Stomach (tissue), 9 donors: Measurements from ENCODE around the gene IL4I1. TPM values are rescaled to one million over a fixed set of nuclear protein-coding genes. Genes with fewer than 3 reads are reported as not detected.

Experiments used
- DNase-seq, 2 donors: peaks; one replicate each; pipeline versions ENCODE4 v3.0.0 to v3.0.0-alpha.2; 2013 to 2019
- H3K27ac ChIP-seq, 5 donors: fragments of 200-600 bp in 4 of 5; sonication (generic) in 4 of 5; one replicate each; pipeline ENCODE4 v1.5.1; 2013 to 2019; ENCODE audit warnings: mild to moderate bottlenecking in 1 of 5, moderate library complexity in 1 of 5
- H3K27me3 ChIP-seq, 3 donors: fragments of 200-600 bp; sonication (generic); one replicate each; pipeline ENCODE4 v1.5.1; 2017 to 2019; ENCODE audit warnings: mixed run types in 1 of 3
- H3K36me3 ChIP-seq, 4 donors: fragments of 200-600 bp; sonication (generic); 1 replicate in 3 of 4; 2 replicates in 1 of 4; pipeline ENCODE4 v1.5.1; 2016 to 2019
- H3K4me1 ChIP-seq, 4 donors: fragments of 200-600 bp; sonication (generic); one replicate each; pipeline ENCODE4 v1.5.1; 2016 to 2019
- H3K4me3 ChIP-seq, 4 donors: fragments of 200-600 bp; sonication (generic) in 3 of 4; one replicate each; pipeline ENCODE4 v1.5.1; 2016 to 2019; ENCODE audit warnings: mild to moderate bottlenecking in 1 of 4
- H3K9me3 ChIP-seq, 4 donors: fragments of 200-600 bp; sonication (generic); one replicate each; pipeline ENCODE4 v1.5.1; 2016 to 2019
- CTCF ChIP-seq, 7 experiments: fragments of 450-650 bp in 4 of 7; fragments of 200-600 bp in 3 of 7; sonication (generic) in 3 of 7; IDR thresholded peaks; one replicate each; pipeline ENCODE4 v1.5.1; 2016 to 2019; ENCODE audit warnings: antibody characterized with exemption in 7 of 7, control low read depth in 2 of 7, mild to moderate bottlenecking in 1 of 7
- EP300 ChIP-seq: sonication (generic); formaldehyde crosslinking; IDR thresholded peaks from one replicate; pipeline ENCODE4 v1.6.1; 2017; ENCODE audit warnings: antibody characterized with exemption
- POLR2A ChIP-seq, 4 donors: fragments of 450-650 bp; IDR thresholded peaks; one replicate each; pipeline ENCODE4 v1.6.1; 2016; ENCODE audit warnings: antibody characterized with exemption in 4 of 4, control low read depth in 2 of 4, mild to moderate bottlenecking in 1 of 4, moderate library complexity in 1 of 4
- POLR2AphosphoS5 ChIP-seq, 3 donors: sonication (generic); formaldehyde crosslinking; IDR thresholded peaks; one replicate each; pipeline ENCODE4 v1.6.1; 2016; ENCODE audit warnings: antibody characterized with exemption in 3 of 3
- WGBS, 5 donors: extraction: QIAGEN DNeasy Blood & Tissue Kit in 3 of 5; methylation state at CpG; one replicate each; pipeline versions ENCODE4 v1.1.5 to v1.1.7; 2013 to 2018; 5-methylcytosine and 5-hydroxymethylcytosine counted together
- intact Hi-C: fragments of 100-400 bp; cut with DNase I; formaldehyde crosslinking; loops from one replicate; pipeline ENCODE4 v1.15.1; 2023; ENCODE audit warnings: low total_unique reads
- polyA plus RNA-seq, 3 donors: library from polyadenylated mRNA; stranded (reverse); fragments of 200-250 nt; gene quantifications; one replicate each; pipeline ENCODE4 v1.2.3, GENCODE V29; 2013
- total RNA-seq, 5 donors: library from RNA; depleted of rRNA; stranded (reverse); fragments of >200 nt; gene quantifications; one replicate each; pipeline versions ENCODE4 v1.1.0 to v1.2.3, GENCODE V29; 2014 to 2016
- donor health status: healthy with polysubstance abuse.
- donor health status: Bipolar disorder and iron deficiency.
- donor health status: healthy.

Gene IL4I1
- total and polyA plus RNA-seq, 8 donors: 0.45 to 1.1 (median 0.66) TPM; not detected in 2

DNA sequence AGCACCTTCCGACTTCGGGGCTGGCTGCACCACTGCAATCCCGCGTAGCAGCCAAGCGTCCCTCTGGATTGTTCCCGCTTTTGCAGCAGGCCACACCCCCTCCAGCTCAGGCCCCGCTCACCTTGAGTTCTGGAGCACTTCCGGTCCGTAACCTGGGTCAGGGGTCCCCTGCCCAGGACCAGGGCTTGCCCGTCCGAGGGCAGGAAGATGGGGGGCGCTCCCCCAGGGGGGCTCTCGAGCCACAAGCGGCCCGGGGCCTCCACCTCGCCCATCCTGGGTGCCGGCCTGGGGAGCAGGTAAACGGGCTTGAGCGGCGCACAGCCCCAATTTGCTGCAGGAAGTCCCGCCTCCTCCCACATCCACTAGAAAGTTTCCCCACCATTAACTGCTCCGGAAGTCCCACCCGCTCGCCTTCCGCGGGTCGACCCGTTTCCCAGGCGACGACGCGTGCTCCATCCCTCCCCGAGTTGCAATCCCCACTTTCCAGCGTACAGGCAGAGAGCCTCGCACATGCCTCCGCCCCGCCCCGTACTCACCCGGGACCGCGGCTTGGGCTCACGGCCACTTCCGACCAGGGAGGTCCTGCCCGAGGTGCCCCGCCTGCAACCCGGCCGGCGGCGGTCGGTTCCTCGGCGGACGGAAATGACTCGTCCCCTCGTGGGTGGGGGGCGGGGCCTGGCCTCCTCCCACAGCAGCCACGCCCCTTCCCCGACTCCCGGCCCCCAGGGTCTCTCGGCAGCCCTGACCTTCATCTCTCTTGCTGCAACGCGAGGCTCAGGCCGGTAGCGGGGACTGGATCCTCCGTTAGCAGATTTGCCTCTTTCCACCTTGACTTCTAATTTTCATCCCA, 29.5 kb downstream of the IL4I1 start, which contains the start of gene PNKP:
TSS of gene PNKP (minus strand) at position 644 of the 850 bp plus-strand sequence. CDS start at position 272, 372 bp downstream.
- intact Hi-C loops: no loop called here
- Histone ChIP-seq H3K9me3 (no peaks in the 10 kb centered on the region), H3K27ac (peak within 1 kb of the TSS; percentile 88 to 99 (median 95)), H3K27me3 (no peaks in the 10 kb centered on the region), H3K4me1 (peaks cover 42 to 63% (median 59%) of the 10 kb centered on the region in 4 donors), H3K36me3 (peaks cover 29 to 44% (median 40%) of the 10 kb centered on the region in 4 donors), H3K4me3 (peak within 1 kb of the TSS; percentile 58 to 81 (median 76))
- DNase-seq: peak; percentile 89 to 97
- WGBS, 5 donors: 0 to 1% (median 1%) methylated on average over 38 to 65 of the region's 65 CpGs
- no peak for TF ChIP-seq POLR2A (IDR thresholded peaks at IDR 0.05)
- peak; percentile 3 for TF ChIP-seq EP300
- no peak for TF ChIP-seq CTCF (IDR thresholded peaks at IDR 0.05)
- TF ChIP-seq POLR2AphosphoS5 (IDR thresholded peaks at IDR 0.05): peak; percentile 45 to 89 (median 78)

DNA sequence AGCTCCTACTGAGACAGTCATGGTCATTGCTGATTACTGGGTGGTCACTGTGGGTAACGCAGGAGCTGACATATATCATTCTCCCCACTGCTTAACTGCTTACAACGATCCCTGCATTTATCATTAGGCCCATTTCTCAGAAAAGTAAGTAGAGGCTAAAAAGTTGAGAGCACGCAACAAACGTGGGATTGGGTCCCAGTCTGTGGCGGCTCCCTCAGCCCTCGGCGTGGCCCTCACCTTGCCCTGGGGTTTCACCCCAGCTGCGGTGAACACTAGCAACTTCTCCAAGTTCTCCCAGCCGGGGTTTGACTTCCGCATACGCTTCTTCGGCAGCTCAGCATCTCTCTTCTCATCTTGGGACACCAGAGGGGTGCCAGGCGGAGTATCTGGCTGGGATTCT, 31.8 kb downstream of the IL4I1 start:
- H3K4me3 ChIP-seq: peak overlapping the region in 1 of 4 donors; percentile 15
- no peak for DNase-seq
- no peaks in the 10 kb centered on the region for H3K9me3 ChIP-seq
- H3K27ac ChIP-seq: peak overlapping the region in 2 of 5 donors; percentile 7 to 96
- H3K4me1 ChIP-seq: peaks cover 47 to 72% (median 65%) of the 10 kb centered on the region in 4 donors
- H3K36me3 ChIP-seq: peaks cover 38 to 52% (median 50%) of the 10 kb centered on the region in 4 donors
- no peaks in the 10 kb centered on the region for H3K27me3 ChIP-seq
- 85 to 92% (median 89%) methylated on average over 13 of the region's 13 CpGs for WGBS, 5 donors
- no peak for TF ChIP-seq EP300
- no peak for TF ChIP-seq POLR2A (IDR thresholded peaks at IDR 0.05)
- no peak for TF ChIP-seq POLR2AphosphoS5 (IDR thresholded peaks at IDR 0.05)
- TF ChIP-seq CTCF (IDR thresholded peaks at IDR 0.05): no peak
- intact Hi-C loops: no loop called here

DNA sequence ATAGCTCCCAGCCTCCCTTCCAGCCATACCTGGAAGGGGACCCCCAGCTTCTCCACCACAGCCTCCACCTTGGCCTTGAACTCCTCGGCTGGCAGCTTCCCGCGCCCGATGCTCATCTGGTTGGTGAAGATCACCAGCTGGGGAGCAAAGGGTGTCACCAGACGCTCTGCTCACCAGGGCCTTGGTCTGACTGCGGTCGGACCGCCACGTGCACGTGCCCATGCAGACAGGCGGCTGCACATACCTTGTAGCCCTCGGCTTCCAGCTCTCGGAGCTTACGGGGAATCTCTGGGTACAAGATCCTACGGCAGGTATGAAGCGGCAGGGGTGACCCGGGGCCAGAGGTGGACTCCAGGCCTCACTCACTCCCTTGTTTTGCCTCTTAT, 32.8 kb downstream of the IL4I1 start:
- H3K27me3 ChIP-seq: no peaks in the 10 kb centered on the region
- DNase-seq: no peak
- WGBS, 5 donors: 91 to 96% (median 92%) methylated on average over 11 to 17 of the region's 17 CpGs
- H3K36me3 ChIP-seq: peaks cover 46 to 62% (median 59%) of the 10 kb centered on the region in 4 donors
- H3K9me3 ChIP-seq: no peaks in the 10 kb centered on the region
- no peak overlapping the region for H3K27ac ChIP-seq
- no peak for TF ChIP-seq CTCF (IDR thresholded peaks at IDR 0.05)
- TF ChIP-seq EP300: no peak
- no peak for TF ChIP-seq POLR2A (IDR thresholded peaks at IDR 0.05)
- TF ChIP-seq POLR2AphosphoS5 (IDR thresholded peaks at IDR 0.05): no peak
- no peak overlapping the region for H3K4me3 ChIP-seq
- H3K4me1 ChIP-seq: peaks cover 45 to 68% (median 61%) of the 10 kb centered on the region in 4 donors
- intact Hi-C loops: no loop called here

GRCh38 chr19:49863254-49863934, 33.3 kb downstream of the IL4I1 start:
- no peak for DNase-seq
- no peaks in the 10 kb centered on the region for H3K27me3 ChIP-seq

More at GRCh38 chr19:49863254-49863934, 33.3 kb downstream of the IL4I1 start:
- WGBS, 5 donors: 92 to 94% (median 93%) methylated on average over 24 of the region's 24 CpGs
- peaks cover 39 to 63% (median 55%) of the 10 kb centered on the region in 4 donors for H3K4me1 ChIP-seq
- peaks cover 51 to 67% (median 65%) of the 10 kb centered on the region in 4 donors for H3K36me3 ChIP-seq
- TF ChIP-seq CTCF (IDR thresholded peaks at IDR 0.05): no peak
- TF ChIP-seq POLR2A (IDR thresholded peaks at IDR 0.05): no peak
- no peak for TF ChIP-seq POLR2AphosphoS5 (IDR thresholded peaks at IDR 0.05)
- TF ChIP-seq EP300: no peak
- intact Hi-C loops: no loop called here
- H3K27ac ChIP-seq: peak overlapping the region in 1 of 5 donors; percentile 75
- H3K4me3 ChIP-seq: no peak overlapping the region
- H3K9me3 ChIP-seq: no peaks in the 10 kb centered on the region
